ENCODE results near the gene PRCC.

GRCh38 chr1:156805766-156806511, 38.6 kb downstream of the PRCC start:
- TF ChIP-seq, protein P1, sequence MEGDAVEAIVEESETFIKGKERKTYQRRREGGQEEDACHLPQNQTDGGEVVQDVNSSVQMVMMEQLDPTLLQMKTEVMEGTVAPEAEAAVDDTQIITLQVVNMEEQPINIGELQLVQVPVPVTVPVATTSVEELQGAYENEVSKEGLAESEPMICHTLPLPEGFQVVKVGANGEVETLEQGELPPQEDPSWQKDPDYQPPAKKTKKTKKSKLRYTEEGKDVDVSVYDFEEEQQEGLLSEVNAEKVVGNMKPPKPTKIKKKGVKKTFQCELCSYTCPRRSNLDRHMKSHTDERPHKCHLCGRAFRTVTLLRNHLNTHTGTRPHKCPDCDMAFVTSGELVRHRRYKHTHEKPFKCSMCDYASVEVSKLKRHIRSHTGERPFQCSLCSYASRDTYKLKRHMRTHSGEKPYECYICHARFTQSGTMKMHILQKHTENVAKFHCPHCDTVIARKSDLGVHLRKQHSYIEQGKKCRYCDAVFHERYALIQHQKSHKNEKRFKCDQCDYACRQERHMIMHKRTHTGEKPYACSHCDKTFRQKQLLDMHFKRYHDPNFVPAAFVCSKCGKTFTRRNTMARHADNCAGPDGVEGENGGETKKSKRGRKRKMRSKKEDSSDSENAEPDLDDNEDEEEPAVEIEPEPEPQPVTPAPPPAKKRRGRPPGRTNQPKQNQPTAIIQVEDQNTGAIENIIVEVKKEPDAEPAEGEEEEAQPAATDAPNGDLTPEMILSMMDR (conservative IDR thresholded peaks at IDR 0.05), result no peak
- TF ChIP-seq ZFX (IDR thresholded peaks at IDR 0.05), result no peak
